GM19025 (cell line): Measurements from ENCODE around the gene PKD2L1.
"Not testable (repeated sequence)": the region's sequence is repeated elsewhere in the genome, so short reads cannot be mapped to it uniquely, and the experiment has no call there.

Experiments
- ATAC-seq: cut with Tn5 transposase; IDR thresholded peaks from one replicate; pipeline ENCODE4 v1.9.1; 2021; ENCODE audit warnings: mild to moderate bottlenecking, low read depth, moderate library complexity; ENCODE audit not compliant: unreplicated experiment

The PKD2L1 gene

GRCh38 chr10:100288196-100288595 is 41.8 kb downstream of the PKD2L1 start:
- ATAC-seq = no peak

- ATAC-seq = no peak
Observed at GRCh38 chr10:100287756-100288155, 42.3 kb downstream of the PKD2L1 start.

- ATAC-seq = peak; percentile 91
Observed at GRCh38 chr10:100286051-100287033, 43.7 kb downstream of the PKD2L1 start, which contains the start of gene BLOC1S2. Gene BLOC1S2 (minus strand): TSS chr10:100286680. CDS start chr10:100286659, 21 bp downstream.

GRCh38 chr10:100285326-100285725 is 44.7 kb downstream of the PKD2L1 start:
- not testable (repeated sequence) for ATAC-seq

GRCh38 chr10:100282907-100283306 is 47.1 kb downstream of the PKD2L1 start:
- no peak for ATAC-seq

- not testable (repeated sequence) for ATAC-seq
Observed at GRCh38 chr10:100276971-100277370, 53.1 kb downstream of the PKD2L1 start.

- ATAC-seq = peak; percentile 81
Observed at GRCh38 chr10:100267239-100268104, 62.6 kb downstream of the PKD2L1 start, which contains the start of gene CWF19L1. Gene CWF19L1 (minus strand): TSS chr10:100267638. CDS start chr10:100267593, 45 bp downstream.

- no peak for ATAC-seq
Observed at GRCh38 chr10:100265821-100266485, 64.1 kb downstream of the PKD2L1 start.

- ATAC-seq = no peak
Observed at GRCh38 chr10:100254191-100254590, 75.8 kb downstream of the PKD2L1 start.

- no peak for ATAC-seq
Observed at GRCh38 chr10:100253041-100253440, 77.0 kb downstream of the PKD2L1 start.

GRCh38 chr10:100248820-100249219 is 81.2 kb downstream of the PKD2L1 start:
- ATAC-seq = no peak

GRCh38 chr10:100245484-100246220 is 84.4 kb downstream of the PKD2L1 start:
- ATAC-seq = no peak

- no peak for ATAC-seq
Observed at GRCh38 chr10:100239851-100240250, 90.2 kb downstream of the PKD2L1 start.

- no peak for ATAC-seq
Observed at GRCh38 chr10:100238429-100238828, 91.6 kb downstream of the PKD2L1 start.
